Measurements from ENCODE around the gene SETD3.

DNA sequence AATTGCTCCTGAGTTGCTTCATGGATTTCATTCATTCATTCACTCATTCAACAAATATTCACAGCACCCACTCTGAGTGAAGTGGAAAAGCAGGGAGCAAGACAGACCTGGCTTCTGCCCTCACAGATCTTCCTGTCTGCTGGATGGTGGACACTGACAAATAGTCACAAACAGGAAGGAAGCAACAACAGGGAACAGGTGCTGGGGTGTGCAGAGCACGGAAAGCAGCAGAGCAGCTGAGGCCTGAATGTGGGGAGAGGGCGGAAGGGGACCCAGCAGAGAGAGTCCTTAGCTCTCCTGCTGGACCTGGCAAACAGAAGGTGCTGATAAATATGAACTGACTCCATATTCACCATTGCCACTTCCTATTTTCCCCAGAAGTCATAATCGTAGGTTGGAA lies 54.4 kb downstream of the SETD3 start:
- TF ChIP-seq EZH2phosphoT487 (IDR thresholded peaks at IDR 0.05; ENCODE audit: low read depth), result no peak
- TF ChIP-seq, protein P1, sequence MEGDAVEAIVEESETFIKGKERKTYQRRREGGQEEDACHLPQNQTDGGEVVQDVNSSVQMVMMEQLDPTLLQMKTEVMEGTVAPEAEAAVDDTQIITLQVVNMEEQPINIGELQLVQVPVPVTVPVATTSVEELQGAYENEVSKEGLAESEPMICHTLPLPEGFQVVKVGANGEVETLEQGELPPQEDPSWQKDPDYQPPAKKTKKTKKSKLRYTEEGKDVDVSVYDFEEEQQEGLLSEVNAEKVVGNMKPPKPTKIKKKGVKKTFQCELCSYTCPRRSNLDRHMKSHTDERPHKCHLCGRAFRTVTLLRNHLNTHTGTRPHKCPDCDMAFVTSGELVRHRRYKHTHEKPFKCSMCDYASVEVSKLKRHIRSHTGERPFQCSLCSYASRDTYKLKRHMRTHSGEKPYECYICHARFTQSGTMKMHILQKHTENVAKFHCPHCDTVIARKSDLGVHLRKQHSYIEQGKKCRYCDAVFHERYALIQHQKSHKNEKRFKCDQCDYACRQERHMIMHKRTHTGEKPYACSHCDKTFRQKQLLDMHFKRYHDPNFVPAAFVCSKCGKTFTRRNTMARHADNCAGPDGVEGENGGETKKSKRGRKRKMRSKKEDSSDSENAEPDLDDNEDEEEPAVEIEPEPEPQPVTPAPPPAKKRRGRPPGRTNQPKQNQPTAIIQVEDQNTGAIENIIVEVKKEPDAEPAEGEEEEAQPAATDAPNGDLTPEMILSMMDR (IDR thresholded peaks at IDR 0.05; ENCODE audit: low read depth, low read length), result no peak

Measured in OCI-LY3 (cell line).